Thyroid gland (tissue), 4 donors: ENCODE measurements around the gene DOCK2.

Experiments used
- CTCF ChIP-seq, 6 experiments: fragments of 200-600 bp in 3 of 6; fragments of 450-650 bp in 3 of 6; sonication (generic) in 3 of 6; IDR thresholded peaks; one replicate each; pipeline ENCODE4 v1.5.1; 2016 to 2019; ENCODE audit warnings: antibody characterized with exemption in 6 of 6, mild to moderate bottlenecking in 2 of 6, inconsistent platforms in 1 of 6, moderate library complexity in 1 of 6
- POLR2A ChIP-seq, 2 donors: fragments of 450-650 bp; IDR thresholded peaks; one replicate each; pipeline ENCODE4 v1.6.1; 2017; ENCODE audit warnings: antibody characterized with exemption in 2 of 2, mild to moderate bottlenecking in 2 of 2, moderate library complexity in 1 of 2

GRCh38 chr5:170092455-170093101 lies 455.5 kb downstream of the DOCK2 start:
- TF ChIP-seq POLR2A (IDR thresholded peaks at IDR 0.05), result no peak
- TF ChIP-seq CTCF (IDR thresholded peaks at IDR 0.05), result no peak
